ENCODE data around the gene APOB. TPM values are rescaled to one million over a fixed set of nuclear protein-coding genes. Genes with fewer than 3 reads are reported as not detected.

APOB gene
- total and polyA plus RNA-seq, 2 of the 13 experiments (the other 11 are each of a cell fraction or from before 2014, with no cell fraction given): 1,569 to 2,515 TPM

- TF ChIP-seq ZBTB38 (CRISPR knock-in tag; IDR thresholded peaks at IDR 0.05): 0 out of 2 replicates have a peak, but pooled peaks have one; percentile 14
- TF ChIP-seq ATF7-NPFF (CRISPR knock-in tag; IDR thresholded peaks at IDR 0.05; ENCODE audit: low read depth): peak; percentile 48; the same call in 1 of the 2 replicates
- peak; percentile 80 for TF ChIP-seq POLR2AphosphoS5 (IDR thresholded peaks at IDR 0.05; ENCODE audit: low read depth, low read length)
- no peak for TF ChIP-seq PAWR (CRISPR knock-in tag; IDR thresholded peaks at IDR 0.05; ENCODE audit: borderline replicate concordance)
- TF ChIP-seq PRDM10 (CRISPR knock-in tag; IDR thresholded peaks at IDR 0.05; ENCODE audit: low read depth): no peak
- TF ChIP-seq TFAP4 (IDR thresholded peaks at IDR 0.05; ENCODE audit: borderline replicate concordance, low read depth): no peak
- no peak for TF ChIP-seq MLX (CRISPR knock-in tag; IDR thresholded peaks at IDR 0.05)
- TF ChIP-seq RCOR2 (CRISPR knock-in tag; IDR thresholded peaks at IDR 0.05): no peak
- TF ChIP-seq ZBTB37 (CRISPR knock-in tag; IDR thresholded peaks at IDR 0.05): no peak
- TF ChIP-seq KLF16 (CRISPR knock-in tag; IDR thresholded peaks at IDR 0.05): peak in 1 of 2 experiments; percentile 68; a peak in 2 of 4 replicates
- no peak for TF ChIP-seq ZNF414 (CRISPR knock-in tag; IDR thresholded peaks at IDR 0.05)
- TF ChIP-seq ZNF513 (CRISPR knock-in tag; conservative IDR thresholded peaks at IDR 0.05): 0 out of 2 replicates have a peak, but pooled peaks have one; percentile 22
- peak; percentile 70; the same call in 1 of the 2 replicates for TF ChIP-seq CHCHD3 (CRISPR knock-in tag; IDR thresholded peaks at IDR 0.05)
- peak; percentile 41; the same call in 1 of the 2 replicates for TF ChIP-seq CCDC6 (CRISPR knock-in tag; IDR thresholded peaks at IDR 0.05)
- TF ChIP-seq POLR2G (IDR thresholded peaks at IDR 0.05; ENCODE audit: low read depth, low read length): peak; percentile 83
- no peak for TF ChIP-seq ZNF20 (CRISPR knock-in tag; IDR thresholded peaks at IDR 0.05)
Measured at GRCh38 chr2:21040468-21041377, 3.1 kb downstream of the APOB start (continued).

Data from HepG2 (cell line).